Hematopoietic multipotent progenitor cell treated with erythropoietin and hydrocortisone succinate and interleukin-3 and kit ligand, for 8 days (in vitro differentiated cells): Measurements from ENCODE around the gene PFKFB3.
"Not testable (repeated sequence)": the region's sequence is repeated elsewhere in the genome, so short reads cannot be mapped to it uniquely, and the experiment has no call there.

Source experiments
- DNase-seq: peaks from one replicate; pipeline ENCODE4 v3.0.0-alpha.2; 2015

Gene PFKFB3

DNA sequence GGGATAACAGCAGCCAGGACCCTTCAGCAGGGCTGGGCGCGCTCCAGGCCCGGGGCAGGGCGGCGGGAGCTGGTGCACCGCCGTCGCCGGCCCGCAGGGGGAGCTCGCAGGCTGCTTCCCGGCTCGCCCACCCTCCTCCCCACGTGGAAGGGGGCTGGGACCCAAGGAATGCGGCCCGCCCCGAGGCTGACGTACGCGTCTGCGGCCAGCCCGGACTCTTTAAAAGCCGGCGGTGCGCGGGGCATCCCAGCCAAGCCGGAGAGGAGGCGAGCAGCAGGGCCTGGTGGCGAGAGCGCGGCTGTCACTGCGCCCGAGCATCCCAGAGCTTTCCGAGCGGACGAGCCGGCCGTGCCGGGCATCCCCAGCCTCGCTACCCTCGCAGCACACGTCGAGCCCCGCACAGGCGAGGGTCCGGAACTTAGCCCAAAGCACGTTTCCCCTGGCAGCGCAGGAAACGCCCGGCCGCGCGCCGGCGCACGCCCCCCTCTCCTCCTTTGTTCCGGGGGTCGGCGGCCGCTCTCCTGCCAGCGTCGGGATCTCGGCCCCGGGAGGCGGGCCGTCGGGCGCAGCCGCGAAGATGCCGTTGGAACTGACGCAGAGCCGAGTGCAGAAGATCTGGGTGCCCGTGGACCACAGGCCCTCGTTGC is at the start of gene PFKFB3:
TSS of gene PFKFB3 (plus strand) at position 249 of the 647 bp plus-strand sequence. CDS start at position 578, 329 bp downstream.
- DNase-seq: peak; percentile 85

DNA sequence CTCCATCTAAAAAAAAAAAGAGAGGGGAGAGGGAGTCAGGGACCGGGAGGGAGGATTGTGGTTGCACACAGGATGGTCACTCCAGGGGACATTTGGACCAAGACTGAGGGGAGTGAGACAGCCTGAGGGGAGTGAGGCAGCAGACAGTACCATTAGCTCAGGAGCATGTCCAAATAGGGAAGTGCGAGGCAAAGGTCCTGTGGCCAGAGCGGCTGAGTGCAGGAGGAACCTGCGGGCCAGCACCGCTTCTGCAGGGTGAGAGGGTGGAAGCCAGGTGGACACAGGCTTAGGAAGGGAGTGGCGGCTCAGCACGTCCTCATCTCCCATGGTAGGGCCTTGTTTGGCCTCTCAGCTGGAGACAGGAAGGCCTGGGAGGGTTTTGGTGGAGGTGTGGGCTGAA is 48.9 kb upstream of the PFKFB3 start:
- no peak for DNase-seq

- DNase-seq: no peak
These were observed 48.2 kb upstream of the PFKFB3 start for GRCh38 chr10:6154566-6154965.

DNA sequence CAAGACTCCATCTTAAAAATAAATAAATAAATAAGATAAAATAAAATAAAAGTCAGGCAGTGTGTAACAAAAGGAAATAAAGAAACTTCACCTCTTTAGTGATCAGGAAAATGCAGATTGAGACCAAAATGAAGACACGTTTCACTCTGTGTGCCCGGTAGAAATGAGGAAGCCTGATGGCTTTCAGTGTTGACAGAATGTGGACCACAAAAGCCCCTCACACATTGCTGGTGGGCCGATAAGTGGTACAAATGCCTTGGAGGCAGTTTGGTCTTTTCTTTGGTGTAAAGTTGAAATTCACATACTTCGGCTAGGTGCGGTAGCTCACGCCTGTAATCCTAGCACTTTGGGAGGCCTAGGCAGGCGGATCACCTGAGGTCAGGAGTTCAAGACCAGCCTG is 44.5 kb upstream of the PFKFB3 start:
- DNase-seq: no peak

GRCh38 chr10:6161921-6162320 is 40.8 kb upstream of the PFKFB3 start:
- no peak for DNase-seq

DNA sequence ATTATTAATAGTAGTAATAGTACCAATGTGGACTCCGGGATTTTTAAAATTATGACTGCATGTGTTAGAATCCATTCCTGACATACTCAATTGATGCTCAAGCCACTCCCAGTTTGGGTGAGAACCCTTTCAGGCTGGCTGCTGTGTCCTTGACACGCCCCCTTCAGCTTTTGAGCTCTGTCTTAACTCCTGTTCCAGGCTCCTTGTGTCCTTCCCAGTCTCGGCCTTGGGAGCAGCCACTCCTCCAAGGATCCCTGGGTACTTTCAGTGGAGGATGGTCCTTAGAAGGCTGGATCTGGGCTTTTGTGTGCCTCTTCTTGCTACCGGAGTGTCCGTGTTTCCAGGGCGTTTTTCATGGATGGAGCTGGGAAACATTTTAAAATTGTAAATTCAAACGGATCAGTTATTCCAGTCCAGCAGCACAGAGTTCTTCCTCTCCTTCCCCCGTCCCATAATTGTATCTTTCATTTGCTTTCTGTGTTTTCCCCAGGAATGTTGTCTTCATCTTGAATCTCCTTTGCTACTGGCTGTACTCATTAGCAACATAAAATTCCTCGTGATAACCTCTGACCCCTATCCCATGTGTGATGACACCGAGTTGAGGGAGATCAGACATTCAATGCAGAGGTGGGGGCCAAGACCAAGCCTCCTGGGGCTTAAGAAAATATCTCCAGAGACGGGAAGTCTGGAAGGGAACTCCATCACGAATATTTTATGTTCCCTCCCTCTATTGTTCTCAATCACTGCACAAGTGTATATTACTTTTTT is 40.0 kb upstream of the PFKFB3 start:
- peak; percentile 36 for DNase-seq

DNA sequence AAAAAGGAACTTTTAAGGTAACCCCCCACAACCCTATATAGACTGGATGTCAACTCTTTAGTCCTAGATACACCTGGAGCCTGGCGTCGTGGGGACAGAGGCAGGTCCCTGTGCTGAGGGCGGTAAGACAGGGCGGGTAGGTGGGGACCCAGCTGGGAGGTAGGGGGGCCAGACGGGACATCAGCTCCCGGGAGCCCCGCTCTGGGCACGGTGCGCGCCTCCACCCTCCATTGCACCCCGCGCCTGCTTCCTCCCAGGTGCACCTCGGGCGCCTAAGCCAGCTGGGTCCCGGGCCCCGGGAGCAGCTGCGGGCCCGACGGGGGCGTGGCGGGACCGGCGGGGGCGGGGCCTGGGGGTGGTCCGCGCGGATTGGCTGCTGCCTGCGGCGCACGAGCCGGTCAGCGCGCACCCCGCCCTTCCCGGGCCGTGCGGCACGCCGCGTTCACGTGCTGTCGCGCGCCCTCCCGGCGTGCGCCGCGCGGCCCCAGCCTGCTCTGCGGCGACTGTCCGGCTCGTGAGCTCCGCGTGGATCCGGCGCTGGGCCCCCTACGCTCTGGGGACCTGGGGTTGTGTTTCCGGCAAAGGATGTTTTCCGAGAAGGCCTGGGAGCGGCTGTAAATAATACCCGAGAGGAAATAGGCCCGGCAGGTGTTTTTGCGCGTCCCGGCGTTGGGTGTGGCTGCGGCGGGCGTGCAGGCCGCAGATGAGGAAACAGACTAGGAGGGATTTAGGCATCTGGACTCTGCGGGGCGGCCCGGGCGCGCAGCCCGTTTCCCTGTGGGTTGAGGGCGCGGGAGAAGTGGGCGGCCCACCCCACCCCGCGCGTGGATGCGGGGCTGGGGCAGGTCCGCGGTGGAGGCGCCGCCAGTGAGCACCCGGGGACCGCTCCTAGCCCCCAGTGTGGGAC is 39.1 kb upstream of the PFKFB3 start:
- peak; percentile 88 for DNase-seq

DNA sequence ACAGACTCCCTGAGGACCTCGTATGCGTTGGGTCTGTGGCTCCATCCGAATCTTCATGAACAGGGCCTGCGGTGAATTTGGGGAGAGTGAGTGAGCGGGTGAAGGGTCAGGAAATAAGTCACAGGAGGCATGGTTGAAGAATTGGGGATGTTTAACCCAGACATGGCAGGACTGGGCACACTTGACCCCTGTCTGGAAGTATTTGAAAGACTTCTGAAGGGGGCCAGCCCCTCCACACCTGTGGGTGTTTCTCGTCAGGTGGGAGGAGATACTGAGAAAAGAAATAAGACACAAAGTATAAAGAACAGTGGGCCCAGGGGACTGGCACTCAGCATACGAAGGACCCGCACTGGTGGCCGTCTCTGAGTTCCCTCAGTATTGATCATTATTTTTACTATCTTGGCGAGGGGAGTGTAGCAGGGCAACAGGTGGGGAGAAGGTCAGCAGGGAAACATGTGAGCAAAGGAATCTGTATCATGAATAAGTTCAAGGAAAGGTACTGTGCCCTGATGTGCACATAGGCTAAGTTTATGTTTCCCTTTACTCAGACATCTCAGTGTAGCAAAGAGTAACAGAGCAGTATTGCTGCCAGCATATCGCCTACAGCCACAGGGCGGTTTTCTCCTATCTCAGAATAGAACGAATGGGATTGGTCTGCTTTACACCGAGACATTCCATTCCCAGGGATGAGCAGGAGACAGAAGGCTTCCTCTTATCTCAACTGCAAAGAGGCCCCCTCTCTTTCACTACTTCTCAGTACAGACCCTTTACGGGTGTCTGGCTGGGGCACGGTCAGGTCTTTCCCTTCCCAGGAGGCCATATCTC is 38.2 kb upstream of the PFKFB3 start:
- peak; percentile 77 for DNase-seq

GRCh38 chr10:6165221-6165725 is 37.5 kb upstream of the PFKFB3 start:
- no peak for DNase-seq

- not testable (repeated sequence) for DNase-seq
These were observed 36.8 kb upstream of the PFKFB3 start for GRCh38 chr10:6165933-6166332.

DNA sequence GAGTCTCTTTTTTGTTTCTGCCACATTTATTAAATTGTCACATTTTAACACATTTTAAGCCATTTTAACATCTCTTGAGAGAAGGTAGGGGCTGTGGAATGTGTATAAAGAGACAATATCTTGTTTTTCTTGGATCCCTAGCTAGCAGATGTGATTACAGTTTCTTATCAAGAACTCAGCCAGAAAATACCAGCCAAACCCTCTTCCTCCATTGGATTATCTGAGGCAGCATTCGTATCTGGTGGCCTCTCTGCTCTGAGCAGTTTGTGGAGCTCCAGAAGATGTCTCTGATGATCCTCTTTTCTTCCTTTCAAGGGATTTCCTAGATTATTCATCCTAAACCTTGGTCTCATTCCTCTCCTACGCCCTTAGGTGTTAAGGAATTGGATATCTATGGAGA is 35.3 kb upstream of the PFKFB3 start:
- DNase-seq: peak; percentile 69

GRCh38 chr10:6168084-6168483 is 34.6 kb upstream of the PFKFB3 start:
- DNase-seq: no peak

GRCh38 chr10:6170638-6171037 is 32.1 kb upstream of the PFKFB3 start:
- no peak for DNase-seq

DNA sequence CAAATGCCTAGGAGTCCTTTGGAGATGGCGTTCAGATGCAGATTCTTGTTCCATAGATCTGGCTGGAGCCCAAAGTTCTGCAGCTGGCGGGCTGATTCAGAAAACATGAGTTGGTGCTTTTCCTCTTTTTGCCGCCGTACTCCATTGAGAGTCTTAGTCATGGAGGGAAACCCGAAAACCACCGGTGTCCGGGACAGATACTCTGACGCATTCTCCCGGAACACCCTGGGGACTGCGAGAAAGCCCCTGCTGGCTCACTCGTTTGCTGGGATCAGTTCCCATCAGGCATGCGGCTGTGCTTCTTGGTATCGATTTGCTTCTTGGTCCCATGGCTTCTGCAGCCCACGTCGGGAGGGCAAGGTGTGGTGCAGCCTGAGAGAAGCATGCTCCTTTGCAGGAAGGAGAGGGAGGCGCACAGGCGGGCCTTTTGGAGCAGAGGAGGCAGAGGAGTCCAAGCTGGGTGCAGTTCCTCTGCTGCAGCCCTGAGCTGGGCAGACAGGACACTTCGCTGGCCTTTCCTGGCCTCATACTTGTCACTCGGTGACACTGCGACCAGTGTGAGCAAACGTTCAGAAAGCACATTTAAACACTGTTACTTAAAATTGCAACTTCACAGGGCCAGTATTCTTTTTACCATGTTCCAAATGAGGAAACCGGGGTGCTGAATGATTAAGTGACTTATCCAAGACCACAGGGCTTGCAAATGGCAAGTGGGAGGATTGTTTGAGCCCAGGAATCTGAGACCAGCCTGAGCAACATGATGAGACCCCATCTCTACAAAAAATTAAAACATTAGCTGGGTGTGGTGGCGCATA is 30.6 kb upstream of the PFKFB3 start:
- peak; percentile 74 for DNase-seq

GRCh38 chr10:6173203-6173602 is 29.5 kb upstream of the PFKFB3 start:
- peak; percentile 50 for DNase-seq

GRCh38 chr10:6174201-6174874 is 28.4 kb upstream of the PFKFB3 start:
- no peak for DNase-seq

GRCh38 chr10:6175329-6176055 is 27.2 kb upstream of the PFKFB3 start:
- no peak for DNase-seq

- no peak for DNase-seq
These were observed 26.0 kb upstream of the PFKFB3 start for GRCh38 chr10:6176691-6177231.

DNA sequence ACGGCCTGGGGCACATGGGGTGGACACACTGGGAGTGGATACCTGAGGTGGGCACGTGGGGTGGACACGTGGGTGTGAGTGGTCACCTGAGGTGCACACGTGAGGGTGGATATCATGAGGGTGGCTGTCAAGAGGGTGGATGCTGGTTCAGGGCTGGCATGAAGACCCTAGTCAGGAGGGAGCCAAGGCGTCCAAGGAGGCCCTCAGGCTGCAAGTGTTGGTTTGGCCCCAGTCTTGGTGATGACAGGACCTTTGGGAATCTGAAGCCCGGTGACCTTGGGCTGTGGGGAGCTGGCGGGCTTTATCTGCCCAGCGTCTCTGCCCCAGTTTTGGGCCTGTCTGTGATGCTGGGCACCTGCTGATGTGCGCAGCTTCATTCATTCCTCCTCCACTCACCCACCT is 24.9 kb upstream of the PFKFB3 start:
- no peak for DNase-seq

DNA sequence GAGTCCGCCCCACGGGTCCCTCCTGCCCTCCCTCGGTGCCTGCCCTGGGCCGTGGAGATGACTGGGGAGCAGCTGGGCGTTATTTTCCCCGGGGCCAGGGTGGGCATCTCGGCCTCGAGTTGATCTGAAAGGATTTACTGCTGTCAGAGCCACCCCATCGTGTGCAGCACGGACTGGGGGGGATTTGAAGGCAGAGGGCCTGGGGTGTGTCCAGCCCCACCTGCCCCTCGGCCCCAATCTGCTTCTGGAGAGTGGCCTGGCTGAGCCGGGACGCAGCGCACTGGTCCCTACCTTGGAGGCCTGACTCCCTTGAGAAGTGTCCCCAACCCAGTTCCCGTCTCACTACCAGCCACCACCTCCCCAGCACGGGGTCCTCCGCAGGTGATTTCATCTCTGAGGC is 24.2 kb upstream of the PFKFB3 start:
- DNase-seq: no peak
